Stimulated activated CD4-positive, alpha-beta T cell treated with anti-CD3 and anti-CD28 coated beads, Interleukin-1b, Interleukin-23, amount 100 ng/mL, for 48 hours (primary cell): ENCODE data around the gene CALML3.

ENCODE experiments used
- DNase-seq: peaks from one replicate; pipeline ENCODE4 v3.0.0-alpha.2; 2020

CALML3 gene

GRCh38 chr10:5573968-5574641 is 49.3 kb downstream of the CALML3 start:
- no peak for DNase-seq

- no peak for DNase-seq
Observed at GRCh38 chr10:5574642-5575131, 49.9 kb downstream of the CALML3 start.

GRCh38 chr10:5575144-5575481 is 50.4 kb downstream of the CALML3 start:
- DNase-seq = no peak

GRCh38 chr10:5575482-5576153 is 50.9 kb downstream of the CALML3 start:
- DNase-seq = no peak

GRCh38 chr10:5576154-5576748 is 51.5 kb downstream of the CALML3 start:
- DNase-seq = no peak
